ACHN (cell line): ENCODE data around the gene MS4A15.

ENCODE experiments used
- DNase-seq: peaks from one replicate; pipeline ENCODE4 v3.0.0-alpha.2; 2015
- in situ Hi-C: cut with HindIII; loops from 2 replicates; pipeline ENCODE4 v1.10.0; 2017; ENCODE audit warnings: low sequenced_read_pairs, low pct_ligation_motif_present, low pct_unique_long_range_greater_than_20kb

The MS4A15 gene

GRCh38 chr11:60825118-60825517 is 68.5 kb downstream of the MS4A15 start:
- DNase-seq = no peak
- in situ Hi-C loops = no loop called here

GRCh38 chr11:60825790-60826189 is 69.1 kb downstream of the MS4A15 start:
- in situ Hi-C loops = no loop called here
- DNase-seq = no peak
